ENCODE results near the gene NMS.

- TF ChIP-seq CTCF (IDR thresholded peaks at IDR 0.05; ENCODE audit: poor library complexity) (no peak), EZH2phosphoT487 (IDR thresholded peaks at IDR 0.05; ENCODE audit: low read depth, severe bottlenecking, unreplicated experiment) (no peak)
These were observed 52.1 kb downstream of the NMS start for GRCh38 chr2:100522430-100522829.
